Urothelium cell line (cell line): Measurements from ENCODE around the gene DNAJB5.
"Not testable (repeated sequence)": the region's sequence is repeated elsewhere in the genome, so short reads cannot be mapped to it uniquely, and the experiment has no call there.

Experiments used
- DNase-seq: peaks from one replicate; pipeline ENCODE4 v3.0.0; 2011; ENCODE audit warnings: low spot score, mixed read lengths
- FAIRE-seq: peaks from 2 replicates; lab custom pipeline; 2011; peaks lifted over from hg19 to GRCh38; lab: Jason Lieb, UNC

DNAJB5 gene

DNA sequence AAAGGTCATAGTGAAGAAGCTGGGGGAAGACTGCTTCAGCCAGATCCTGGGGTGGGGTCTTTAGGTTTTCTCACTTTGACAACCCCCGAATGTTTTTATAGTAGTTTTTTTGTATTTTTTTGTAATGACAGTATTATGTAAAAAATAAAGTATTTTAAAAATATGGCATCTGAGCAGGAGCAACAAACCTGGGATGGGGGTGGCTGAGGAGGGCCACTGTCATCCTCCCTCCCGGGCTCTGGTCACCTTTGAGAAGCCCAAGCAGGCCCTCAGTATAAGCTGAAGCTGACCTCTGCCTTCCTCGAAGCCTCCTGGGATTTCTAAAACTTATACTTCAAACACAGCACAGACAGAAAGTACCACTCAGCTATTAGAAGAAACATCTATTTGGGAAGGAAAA, 8.7 kb downstream of the DNAJB5 start:
- DNase-seq (no peak), FAIRE-seq (no peak)

DNA sequence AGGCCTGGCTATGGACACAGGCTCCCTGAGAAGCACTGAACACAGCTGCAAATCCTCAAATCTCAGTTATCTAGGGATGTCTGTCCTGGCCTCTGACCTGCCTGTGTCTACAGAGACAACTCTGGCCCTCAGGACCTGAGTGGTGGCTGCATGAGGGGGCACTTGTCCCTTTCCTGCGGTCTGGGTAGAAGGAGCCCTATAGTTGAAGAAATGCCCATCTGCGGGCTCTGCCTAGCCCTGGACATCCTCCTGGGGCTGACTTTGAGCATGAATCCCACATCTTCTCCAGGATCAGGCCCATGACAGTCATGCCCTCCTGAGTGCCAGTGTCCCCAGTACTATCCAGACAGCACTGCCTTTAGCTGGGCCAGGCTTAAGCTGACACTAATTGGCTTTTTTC, 10.0 kb downstream of the DNAJB5 start:
- DNase-seq (no peak), FAIRE-seq (no peak)

DNA sequence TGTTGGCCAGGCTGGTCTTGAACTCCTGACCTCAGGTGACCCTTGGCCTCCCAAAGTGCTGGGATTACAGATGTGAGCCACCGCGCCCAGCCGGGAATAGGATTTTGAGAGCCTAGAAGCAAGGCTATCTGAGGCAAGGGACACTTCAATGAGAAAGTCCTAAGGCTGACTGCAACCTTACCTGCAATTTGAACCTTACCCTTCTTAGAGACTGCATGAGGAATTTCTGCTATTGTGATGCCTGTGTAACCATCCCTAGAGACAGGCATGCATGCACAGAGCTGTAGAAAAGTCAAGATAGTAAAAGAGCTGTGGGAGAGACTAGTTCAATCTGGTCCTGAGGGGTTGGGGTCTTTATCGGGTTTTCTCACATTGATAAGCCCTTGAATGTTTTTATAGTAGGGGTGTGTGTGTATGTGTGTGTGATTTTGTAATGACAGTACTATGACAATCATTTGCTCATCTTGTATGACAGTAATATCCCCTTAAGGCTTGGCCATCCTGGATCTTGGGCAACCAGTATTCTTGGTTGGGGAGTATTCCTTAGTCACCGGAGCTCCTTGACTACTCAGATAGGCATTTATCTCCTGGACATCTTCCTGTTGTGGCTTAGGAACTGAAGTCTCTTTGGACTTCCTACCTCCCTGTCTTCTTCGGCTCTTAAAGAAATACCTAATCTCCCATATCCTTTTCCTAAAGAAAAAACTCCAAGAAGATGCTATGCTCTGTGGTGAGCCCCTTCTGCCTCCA, 11.2 kb downstream of the DNAJB5 start:
- FAIRE-seq (no peak), DNase-seq (peak; percentile 7)

DNA sequence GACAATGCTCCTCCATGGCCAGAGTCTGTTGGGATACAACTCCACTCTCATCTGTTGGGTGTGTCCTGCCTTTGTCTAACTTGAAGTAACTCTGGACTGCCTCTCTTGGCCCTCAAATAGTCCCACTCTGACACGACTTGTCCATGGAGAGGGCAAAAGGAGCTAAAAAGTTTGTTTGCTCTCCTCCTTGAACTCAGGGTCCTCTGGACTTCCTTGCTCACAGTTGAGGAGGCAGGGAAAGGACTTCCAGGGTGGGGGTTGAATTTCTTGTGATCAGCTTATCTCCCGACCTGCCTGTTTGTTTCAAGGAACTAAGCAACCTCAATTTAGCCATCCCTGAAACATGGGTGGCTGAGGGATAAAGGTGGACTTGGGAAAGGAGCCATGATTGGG, 11.7 kb downstream of the DNAJB5 start:
- no peak for FAIRE-seq
- DNase-seq: peak; percentile 1

DNA sequence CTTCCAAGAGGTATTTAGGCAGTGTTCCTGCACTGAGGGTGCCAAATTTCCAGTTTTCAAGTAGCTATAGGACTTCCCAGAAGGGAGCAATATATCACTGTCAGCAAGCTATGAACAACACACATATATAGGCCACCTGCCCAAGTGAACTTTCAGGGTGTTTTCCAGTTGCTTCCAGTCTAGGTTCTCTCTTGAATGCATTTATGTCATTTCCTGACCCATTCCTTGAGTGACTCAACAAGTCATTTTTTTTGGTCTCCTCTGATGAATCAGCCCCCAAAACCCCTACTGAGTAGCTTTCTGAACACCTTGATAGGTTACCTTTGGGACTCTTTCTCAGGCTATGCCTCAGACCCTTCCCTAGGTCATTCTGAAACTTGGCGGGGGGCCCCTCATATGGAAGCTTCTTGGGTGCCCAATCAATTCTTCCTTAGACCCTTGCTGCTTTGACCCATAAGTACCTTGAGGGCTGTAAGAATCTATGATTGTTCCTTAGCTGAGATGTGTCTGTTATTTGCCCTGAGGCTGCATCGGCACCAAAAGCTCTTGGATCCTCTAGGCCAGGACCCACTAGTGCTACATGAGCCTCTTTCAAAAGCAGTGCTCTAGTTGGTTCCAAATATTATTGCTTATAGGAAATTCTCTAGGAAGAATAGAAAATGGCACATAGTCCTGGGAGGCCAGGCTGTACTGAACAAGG, 12.4 kb downstream of the DNAJB5 start:
- DNase-seq (peak; percentile 9), FAIRE-seq (no peak)

DNA sequence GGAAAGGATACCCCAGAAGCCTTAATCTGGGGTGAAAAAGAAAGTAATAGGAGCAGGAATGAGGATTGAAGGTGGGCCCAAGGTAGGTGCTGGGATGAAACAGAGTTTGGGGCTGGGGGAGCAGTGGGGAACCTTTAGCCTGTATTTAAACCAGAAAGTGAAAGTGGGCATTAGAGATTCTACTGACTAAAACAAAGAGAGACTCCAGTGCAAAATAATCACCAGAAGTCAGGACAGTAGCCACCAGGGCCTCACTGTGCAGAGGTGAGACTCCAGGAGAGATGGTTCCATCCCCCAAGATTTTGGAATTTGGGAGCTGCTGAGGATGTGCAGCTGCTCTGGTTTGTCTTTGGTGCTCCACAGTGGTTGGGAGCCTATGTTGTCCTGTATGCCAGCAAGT, 13.1 kb downstream of the DNAJB5 start:
- peak; percentile 1 for DNase-seq
- no peak for FAIRE-seq

DNA sequence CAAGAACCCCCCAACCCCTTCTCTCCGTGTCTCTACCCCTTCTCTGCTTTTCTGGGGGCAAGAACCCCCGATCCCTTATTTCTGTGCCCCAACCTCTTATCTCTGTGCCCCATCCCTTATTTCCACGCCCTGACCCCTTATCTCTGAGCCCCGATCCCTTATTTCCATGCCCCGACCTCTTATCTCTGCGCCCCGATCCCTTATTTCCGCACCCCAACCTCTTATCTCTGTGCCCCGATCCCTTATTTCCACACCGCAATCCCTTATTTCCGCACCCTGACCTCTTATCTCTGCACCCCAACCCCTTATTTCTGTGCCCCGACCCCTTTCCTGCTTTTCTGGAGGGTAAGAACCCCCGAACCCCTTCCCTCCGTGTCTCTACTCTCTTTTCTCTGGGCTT, 14.8 kb downstream of the DNAJB5 start:
- FAIRE-seq, DNase-seq: not testable (repeated sequence)

DNA sequence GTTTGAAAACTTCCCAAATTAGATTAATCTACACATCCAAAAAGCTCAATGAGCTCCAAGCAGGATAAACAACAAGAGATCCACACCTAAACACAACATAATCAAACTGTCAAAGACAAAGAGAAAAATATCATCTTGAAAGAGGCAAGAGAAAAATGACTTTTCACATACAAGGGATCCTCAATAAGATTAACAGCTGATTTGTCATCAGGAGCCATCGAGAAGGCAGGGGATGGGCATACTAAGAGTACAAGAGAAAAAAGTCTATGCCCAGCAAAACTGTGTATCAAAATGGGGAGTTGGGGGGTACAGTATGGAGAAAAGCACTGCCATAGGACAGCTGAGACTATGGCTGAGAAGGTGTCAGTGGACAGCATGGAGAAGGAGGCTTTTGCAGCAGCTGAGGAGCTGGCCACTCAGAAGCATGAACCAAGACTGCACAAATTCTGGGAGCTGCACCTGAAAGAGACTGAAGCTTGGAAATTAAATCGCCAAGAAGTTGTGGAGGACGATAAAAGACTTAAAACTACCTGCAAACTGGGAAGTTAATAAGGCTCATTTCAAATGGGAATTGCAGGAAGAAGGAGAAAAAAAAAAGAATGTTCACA, 20.9 kb downstream of the DNAJB5 start:
- no peak for FAIRE-seq
- DNase-seq: no peak

DNA sequence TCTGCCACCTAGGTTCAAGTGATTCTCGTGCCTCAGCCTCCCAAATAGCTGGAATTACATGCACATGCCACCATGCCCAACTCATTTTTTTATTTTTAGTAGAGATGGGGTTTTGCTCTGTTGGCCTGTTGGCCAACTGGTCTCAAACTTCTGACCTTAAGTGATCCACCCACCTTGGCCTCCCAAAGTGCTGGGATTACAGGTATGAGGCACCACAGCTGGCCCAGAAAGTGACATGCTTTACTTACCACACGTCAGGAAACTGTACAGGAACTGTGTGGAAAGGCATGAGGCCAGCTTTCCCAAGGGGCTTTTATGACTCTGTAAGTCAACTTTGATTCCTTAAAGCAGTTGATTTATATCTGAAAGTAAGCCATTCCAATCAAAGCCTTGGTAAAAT, 25.0 kb downstream of the DNAJB5 start:
- no peak for DNase-seq
- FAIRE-seq: no peak

DNA sequence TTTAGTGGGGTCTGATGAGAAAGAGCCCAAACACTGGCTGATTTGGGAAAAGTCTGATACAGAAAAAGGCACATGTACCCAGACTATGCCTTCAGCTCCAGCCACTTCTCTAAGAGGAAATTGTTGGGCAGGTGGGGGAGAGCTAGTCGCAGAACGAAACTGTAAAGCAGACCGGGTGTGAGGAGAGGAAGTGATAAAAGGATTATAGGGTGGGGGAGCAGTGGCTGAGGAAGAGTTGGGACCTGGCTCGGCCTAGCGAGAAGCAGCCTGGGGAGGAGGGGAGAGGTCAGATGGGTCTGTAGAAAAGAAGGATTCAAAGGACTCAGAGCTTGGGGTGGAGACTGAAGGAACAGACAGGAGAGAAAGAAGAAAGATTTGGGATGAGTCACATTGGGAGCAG, 33.9 kb downstream of the DNAJB5 start:
- DNase-seq, FAIRE-seq: not testable (repeated sequence)

DNA sequence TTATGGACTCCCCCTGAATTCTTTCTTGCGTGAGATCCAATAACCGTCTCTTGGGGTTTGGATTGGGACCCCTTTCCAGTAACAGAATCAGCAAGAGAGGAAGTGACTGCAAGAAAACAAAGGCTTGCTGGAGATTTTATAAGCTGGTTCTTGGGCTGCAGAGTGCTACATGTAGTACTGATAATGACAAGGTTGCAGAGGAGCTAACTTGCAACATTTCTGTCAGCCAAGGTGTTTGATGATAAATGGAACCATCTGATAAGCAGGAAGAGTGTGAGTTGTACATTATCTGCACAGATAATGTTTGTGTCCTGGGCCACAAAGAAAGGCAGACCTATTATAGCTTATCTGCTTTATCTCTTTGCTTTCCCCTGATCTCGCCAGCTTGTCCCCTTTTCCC, 37.1 kb downstream of the DNAJB5 start:
- FAIRE-seq: no peak
- no peak for DNase-seq

DNA sequence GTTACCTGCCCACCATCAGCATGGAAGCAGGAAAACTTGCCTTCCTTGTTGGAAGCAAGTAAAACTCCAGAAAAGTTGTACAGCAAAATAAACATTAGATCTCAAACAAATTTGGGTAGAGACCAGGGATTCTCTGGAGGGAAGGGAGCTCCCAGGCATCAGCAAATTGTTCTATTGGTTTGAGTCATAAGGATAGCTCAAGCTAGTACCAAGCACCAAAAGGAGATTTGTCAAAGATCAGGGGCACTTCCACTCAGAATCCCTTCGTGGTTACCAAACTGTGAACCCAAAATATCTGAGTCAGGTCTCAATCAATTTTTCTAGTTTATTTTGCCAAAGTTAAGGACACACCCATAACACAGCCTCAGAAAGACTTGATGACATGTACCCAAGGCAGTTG, 37.8 kb downstream of the DNAJB5 start:
- FAIRE-seq: no peak
- DNase-seq: no peak

DNA sequence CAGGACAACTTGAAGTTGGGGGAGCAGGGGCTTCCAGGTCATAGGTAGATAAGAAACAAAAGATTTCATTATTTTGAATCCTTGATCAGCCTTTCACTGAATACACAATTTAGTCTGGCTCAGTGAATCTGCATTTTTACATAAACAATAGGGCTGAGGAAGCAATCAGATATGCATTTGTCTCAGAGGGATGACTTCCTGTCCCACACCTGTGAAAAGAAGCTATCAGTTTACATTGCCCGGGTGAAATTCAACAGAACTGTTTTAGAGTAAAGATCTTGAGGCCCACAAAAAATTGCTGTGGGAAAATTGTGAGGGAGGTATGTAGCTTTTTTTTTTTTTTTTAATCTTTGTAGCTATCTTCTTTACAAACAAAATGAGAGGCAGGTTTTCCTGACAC, 38.3 kb downstream of the DNAJB5 start:
- FAIRE-seq (no peak), DNase-seq (no peak)

DNA sequence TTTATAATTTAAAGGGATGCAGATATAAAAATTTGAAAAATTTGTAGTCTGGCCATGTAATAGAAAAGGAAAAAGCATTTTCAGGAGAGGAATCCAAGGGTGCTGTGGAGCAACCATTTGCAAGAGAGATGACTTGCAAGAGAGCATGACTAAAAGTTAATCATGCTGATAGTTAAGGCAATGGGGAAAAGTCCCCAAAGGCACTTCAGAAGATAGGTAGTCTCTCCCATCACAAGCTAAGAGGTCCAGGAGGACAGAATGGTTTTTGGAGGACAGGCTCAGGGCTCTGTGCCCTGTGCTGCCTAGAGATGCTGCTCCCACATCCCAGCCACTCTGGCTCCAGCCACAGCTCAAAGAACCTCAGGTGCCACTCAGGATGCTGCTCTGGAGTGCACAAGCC, 38.8 kb downstream of the DNAJB5 start:
- FAIRE-seq (no peak), DNase-seq (no peak)

DNA sequence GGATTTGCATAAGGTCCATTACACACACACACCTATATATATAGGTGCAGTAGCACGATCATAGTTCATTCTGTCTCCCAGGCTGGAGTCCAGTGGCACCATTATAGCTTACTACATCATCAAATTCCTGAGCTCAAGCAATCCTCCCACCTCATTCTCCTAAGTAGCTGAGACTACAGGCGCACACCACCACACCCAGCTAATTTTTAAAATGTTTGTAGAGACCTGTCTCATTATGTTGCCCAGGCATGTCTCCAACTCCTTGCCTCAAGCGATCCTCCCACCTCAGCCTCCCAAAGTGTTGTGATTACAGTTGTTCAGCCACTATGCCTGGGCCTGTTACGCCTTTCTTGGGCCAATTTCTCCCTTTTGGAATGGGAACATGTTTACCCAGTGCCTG, 39.7 kb downstream of the DNAJB5 start:
- DNase-seq (no peak), FAIRE-seq (no peak)

DNA sequence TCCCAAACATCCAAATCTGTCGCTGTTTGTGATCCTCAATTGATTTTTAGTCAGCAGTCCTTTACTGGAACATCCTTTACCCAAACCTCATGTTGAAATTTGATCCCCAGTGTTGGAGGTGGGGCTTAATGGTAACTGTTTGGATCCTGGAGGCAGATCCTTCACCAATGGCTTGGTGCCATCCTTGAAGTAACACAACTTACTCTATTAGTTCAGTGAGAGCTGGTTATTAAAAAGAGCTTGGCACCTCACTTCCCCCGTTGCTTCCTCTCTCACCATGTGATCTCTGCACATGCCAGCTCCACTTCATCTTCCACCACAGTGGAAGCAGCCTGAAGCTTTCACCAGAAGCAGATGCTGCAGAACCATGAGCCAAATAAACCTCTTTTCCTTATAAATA, 40.3 kb downstream of the DNAJB5 start:
- DNase-seq: no peak
- FAIRE-seq: no peak

DNA sequence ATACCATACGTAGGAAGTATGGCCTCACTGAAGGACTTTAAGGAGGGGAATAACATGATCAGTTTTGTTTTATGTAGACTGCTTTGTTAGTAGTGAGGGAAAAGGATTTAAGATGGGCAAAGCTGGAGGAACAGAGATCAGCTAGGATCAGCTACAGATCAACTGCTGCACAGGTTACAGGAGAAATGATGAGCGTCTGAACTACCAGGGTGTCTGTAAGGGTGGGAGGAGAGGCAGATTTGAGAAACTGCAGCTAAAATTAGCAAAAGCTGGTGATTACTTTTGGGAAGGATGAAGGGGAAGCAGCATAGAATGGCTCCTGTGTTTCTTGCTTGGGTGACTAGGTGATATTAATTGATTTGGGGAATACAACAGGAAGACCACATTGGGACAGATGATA, 43.6 kb downstream of the DNAJB5 start:
- FAIRE-seq (no peak), DNase-seq (no peak)

DNA sequence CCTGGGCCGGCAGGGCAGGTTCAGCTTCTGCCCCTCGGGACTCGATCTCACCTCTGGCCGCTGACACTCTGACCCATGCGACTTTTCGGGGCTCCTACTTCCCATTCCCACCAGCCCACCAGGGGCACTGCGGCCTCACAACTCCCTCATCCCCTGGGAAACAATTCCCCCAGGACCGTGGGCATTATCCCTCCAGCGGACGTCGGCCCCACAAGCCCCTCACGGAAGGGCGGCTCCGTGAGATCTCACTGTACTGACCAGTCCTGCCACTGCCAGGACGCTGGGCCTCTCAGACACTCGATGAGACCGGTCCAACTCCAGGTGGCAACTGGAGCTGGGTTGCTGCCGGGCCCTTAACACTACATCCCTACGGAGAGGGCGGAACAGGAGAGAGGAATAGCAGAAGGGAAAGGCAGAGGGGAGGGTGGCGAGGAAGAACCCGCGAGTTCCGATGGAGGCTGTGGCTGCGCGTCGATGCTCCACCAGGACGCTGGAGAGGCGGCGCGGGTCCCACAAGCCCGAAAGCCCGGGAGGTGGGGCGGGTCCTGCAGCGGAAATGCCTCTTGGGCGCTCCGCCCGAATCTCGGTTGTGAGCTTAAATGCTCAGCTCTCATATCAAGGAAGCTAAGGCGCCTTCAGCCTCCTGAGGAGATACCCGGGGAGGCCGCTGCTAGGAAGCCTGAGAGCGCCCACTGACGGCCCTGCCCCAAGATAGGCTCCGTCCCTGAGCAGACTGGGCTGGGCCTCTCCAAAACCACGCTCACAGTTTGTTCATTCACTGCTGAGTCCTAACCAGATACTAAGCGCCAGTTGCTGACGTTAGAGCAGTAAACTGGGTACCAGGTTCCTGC, 46.5 kb downstream of the DNAJB5 start:
- FAIRE-seq (no peak), DNase-seq (no peak)

DNA sequence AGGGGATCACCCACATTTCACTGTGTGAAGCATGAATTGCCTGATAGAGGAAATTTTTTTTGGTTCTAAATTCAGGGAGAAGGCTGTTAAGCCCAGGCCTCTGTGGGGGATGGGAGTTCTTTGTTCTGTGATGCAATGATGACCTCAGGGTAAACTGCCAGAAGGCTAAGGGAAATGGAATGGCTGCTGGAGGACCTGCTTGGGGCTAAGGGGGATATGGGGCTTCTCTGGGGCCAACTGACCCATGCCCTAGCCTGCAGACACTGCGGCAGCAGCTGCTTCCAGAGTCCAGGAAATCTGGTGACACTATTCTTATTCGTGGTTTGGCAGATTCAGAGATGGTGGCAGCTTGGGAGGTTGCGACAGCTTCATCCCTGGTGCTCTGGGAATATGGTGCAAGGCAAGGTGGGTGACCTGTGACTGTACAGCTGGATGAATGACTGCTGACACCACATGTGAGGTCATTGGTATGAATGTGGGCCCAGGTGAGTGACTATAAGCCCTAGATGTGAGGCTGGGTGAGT, 52.6 kb downstream of the DNAJB5 start:
- FAIRE-seq: no peak
- no peak for DNase-seq

DNA sequence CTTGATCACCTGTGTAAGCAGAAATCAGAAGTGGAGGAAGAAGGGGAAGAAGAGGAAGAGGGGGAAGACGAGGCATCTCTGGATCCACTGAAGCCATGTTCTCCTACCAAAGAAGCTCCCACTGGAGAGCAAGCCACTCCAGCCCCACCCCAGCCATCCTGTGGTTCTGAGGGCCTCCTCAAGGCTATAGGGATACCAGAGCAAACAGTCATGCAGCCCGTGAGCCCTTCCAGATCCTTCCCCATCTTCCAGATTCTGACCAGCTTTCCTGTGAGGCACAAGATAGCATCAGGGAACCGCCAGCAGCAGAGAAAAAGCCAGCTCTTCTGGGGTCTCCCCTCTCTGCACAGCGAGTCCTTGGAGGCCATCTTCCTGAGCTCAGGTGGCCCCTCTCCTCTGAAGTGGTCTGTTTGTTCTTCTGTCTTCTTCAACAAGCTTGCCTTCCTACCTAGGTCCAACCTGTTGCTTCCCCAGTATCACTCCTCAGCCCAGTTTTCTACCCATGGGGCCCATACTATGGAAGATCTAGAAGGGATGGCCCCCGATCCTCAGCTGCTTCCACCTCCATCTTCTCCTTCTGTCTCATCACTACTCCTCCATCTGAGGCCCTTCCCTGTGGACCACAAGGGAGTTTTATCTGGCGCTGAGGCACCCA, 53.5 kb downstream of the DNAJB5 start:
- DNase-seq (no peak), FAIRE-seq (no peak)

DNA sequence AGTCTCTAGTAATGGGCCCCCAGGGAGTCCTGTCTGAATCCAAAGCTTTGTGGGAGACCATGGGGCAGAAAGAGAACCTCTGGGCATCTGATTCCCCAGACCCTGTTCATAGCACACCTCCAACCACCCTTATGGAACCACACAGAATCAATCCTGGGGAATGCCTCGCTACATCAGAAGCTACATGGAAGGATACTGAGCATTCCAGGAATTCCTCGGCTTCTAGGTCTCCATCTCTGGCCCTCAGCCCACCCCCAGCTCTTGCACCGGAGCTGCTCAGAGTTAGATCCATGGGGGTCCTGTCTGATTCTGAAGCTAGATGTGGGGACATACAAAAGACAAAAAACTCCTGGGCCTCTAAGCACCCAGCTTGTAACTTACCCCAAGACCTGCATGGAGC, 54.5 kb downstream of the DNAJB5 start:
- no peak for DNase-seq
- no peak for FAIRE-seq
